OCI-LY3 (cell line): ENCODE measurements around the gene C11orf97.

Experiments used
- EZH2phosphoT487 ChIP-seq: fragments of 200-600 bp; shearing (Covaris generic); IDR thresholded peaks from 2 replicates; pipeline ENCODE4 v1.6.1; 2018; ENCODE audit warnings: antibody characterized with exemption, mixed run types, low read depth
- TF ChIP-seq, protein P1 (sequence below): fragments of 200-600, 300-600 bp; sonication (generic); IDR thresholded peaks from 2 replicates; pipeline ENCODE4 v1.5.1; 2014; ENCODE audit warnings: antibody characterized with exemption, low read length, low read depth

GRCh38 chr11:94469416-94469815, 42.8 kb upstream of the C11orf97 start:
- TF ChIP-seq, protein P1, sequence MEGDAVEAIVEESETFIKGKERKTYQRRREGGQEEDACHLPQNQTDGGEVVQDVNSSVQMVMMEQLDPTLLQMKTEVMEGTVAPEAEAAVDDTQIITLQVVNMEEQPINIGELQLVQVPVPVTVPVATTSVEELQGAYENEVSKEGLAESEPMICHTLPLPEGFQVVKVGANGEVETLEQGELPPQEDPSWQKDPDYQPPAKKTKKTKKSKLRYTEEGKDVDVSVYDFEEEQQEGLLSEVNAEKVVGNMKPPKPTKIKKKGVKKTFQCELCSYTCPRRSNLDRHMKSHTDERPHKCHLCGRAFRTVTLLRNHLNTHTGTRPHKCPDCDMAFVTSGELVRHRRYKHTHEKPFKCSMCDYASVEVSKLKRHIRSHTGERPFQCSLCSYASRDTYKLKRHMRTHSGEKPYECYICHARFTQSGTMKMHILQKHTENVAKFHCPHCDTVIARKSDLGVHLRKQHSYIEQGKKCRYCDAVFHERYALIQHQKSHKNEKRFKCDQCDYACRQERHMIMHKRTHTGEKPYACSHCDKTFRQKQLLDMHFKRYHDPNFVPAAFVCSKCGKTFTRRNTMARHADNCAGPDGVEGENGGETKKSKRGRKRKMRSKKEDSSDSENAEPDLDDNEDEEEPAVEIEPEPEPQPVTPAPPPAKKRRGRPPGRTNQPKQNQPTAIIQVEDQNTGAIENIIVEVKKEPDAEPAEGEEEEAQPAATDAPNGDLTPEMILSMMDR, result 0 out of 2 replicates have a peak, but pooled peaks have one; percentile 3
- TF ChIP-seq EZH2phosphoT487, result no peak
